HG02588 (cell line): ENCODE results near the gene MFSD8.
"Not testable (repeated sequence)": the region's sequence is repeated elsewhere in the genome, so short reads cannot be mapped to it uniquely, and the experiment has no call there.

ENCODE experiments used
- ATAC-seq: cut with Tn5 transposase; IDR thresholded peaks from one replicate; pipeline ENCODE4 v1.9.1; 2021; ENCODE audit warnings: mild to moderate bottlenecking, moderate library complexity; ENCODE audit not compliant: unreplicated experiment

MFSD8 gene, protein sequence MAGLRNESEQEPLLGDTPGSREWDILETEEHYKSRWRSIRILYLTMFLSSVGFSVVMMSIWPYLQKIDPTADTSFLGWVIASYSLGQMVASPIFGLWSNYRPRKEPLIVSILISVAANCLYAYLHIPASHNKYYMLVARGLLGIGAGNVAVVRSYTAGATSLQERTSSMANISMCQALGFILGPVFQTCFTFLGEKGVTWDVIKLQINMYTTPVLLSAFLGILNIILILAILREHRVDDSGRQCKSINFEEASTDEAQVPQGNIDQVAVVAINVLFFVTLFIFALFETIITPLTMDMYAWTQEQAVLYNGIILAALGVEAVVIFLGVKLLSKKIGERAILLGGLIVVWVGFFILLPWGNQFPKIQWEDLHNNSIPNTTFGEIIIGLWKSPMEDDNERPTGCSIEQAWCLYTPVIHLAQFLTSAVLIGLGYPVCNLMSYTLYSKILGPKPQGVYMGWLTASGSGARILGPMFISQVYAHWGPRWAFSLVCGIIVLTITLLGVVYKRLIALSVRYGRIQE

DNA sequence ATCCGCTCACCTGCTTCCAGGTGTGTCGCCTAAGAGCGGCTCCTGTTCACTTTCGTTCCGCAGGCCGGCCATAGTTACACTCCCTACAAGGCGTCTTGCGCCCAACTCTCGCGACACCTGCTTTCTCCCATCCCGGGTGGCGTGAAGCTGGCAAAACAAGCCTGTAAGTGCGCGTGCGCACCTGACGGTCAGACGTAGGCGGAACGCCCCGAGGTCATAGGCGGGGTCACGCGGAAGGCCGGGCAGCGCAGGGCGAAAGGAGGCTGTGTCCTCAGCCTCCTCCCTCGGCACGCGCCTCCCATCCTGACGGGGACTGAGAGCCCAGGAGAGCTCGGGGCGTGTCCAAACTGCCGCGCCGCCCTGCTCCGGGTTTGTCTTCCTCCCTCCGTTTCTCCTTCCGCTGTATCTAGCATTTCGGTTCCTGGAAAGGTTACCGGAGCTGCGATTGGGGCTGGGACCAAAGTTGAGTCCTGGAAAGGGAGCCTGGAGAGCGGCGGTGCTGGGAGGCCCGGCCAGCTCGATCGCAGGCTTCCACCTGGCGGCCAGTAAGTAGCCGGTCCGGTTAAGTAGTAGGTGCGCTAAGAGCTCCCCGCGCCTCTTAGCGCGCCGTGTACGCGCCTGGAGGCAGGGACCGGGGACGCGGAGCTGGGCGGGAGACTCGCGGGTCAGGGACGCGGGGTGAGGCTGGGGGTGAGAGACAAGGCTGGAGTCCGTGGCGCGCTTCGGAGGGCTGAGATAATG lies at the start of gene MFSD8, which contains the start of gene ABHD18:
Gene MFSD8 (minus strand): TSS at position 112 of the 741 bp plus-strand sequence. CDS start 40 bp downstream, at position 72.
Gene ABHD18 (plus strand): TSS at position 345 of the 741 bp plus-strand sequence. CDS start 17,550 bp downstream, outside the sequence.
- peak; percentile 97 for ATAC-seq

DNA sequence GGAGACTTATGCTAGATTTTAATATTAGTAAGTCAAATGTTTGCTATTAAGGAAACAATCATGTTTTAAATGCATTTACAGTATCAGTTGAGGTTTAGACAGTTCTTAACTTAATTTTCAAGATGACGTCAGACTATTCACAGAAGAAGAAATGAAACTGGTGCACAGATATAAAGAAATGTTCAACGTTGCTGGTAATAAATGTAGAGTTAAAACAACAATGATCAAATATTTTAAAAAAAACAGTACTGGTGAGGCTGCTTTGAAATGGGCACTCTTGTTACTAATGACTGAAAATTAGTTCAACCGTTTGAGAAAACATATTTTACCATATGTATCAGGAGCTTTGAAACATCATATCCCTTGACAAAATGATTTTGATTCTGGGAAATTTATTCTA lies 44.5 kb upstream of the MFSD8 start:
- ATAC-seq, result no peak

DNA sequence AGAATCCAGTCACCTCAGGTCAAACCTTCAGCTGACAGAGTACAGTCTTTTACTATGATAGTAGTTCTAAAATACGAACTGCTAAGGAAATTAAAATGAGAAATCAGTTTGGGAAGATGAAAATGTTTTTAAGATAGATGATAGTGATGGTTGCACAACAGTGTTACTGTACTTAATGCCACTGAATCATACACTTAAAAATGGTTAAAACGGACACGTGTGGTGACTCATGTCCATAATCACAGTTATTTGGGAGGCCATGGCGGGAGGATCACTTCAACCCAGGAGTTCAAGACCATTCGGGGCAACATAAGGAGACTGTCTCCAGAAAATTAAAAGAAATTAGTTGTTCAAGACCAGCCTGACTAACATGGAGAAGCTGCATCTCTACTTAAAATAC lies 41.6 kb upstream of the MFSD8 start:
- no peak for ATAC-seq

DNA sequence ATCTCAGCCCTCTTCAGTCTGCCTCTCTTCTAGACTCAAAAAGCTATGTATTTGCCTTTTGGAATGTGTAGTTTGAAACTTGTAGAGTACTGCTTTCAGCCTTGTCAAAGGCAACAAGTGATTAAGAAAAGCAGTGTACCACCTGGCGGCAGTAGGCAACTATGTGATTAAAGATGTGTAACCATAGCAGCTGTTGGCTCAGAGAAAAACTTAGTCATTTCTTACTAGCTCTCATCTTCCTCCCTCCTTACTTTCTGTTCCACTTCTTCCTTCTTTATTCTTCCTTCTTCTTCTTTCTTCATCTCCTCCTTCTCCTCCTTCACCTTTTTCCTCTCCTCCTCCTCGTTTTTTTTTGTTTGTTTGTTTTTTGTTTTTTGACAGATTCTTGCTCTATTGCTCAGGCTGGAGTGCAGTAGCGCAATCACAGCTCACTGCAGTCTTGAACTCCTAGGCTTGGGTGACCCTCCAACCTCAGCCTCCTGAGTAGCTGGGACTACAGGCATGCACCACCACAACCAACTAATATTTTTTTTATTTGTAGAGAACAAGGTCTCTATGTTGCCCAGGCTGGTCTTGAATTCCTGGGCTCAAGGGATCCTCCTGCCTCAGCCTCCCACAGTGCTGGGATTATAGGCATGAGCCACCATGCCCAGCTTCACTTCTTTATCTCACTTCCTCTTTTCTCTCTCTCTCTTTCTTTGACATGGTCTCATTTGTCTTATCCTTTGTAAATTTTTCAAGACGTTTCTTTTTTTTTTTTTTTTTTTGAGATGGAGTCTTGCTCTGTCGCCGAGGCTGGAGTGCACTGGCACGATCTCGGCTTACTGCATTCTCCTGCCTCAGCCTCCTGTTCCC lies 32.8 kb upstream of the MFSD8 start:
- ATAC-seq, result peak; percentile 97

DNA sequence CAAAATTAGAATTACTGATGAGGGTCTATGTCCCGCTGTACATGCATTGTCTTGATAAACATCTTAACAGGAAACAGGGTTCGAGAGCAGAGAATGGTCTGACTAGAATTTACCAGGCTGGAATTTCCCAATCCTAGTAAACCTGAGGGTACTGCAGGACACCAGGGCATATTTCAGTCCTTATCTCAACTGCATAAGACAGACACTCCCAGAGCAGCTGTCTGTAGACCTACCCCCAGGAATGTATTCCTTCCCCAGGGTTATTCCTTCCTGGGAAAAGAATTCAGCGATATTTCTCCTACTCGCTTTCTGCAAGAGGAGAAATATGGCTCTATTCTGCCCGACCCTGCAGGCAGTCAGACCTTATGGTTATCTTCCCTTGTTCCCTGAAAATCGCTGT lies 31.5 kb upstream of the MFSD8 start:
- not testable (repeated sequence) for ATAC-seq

DNA sequence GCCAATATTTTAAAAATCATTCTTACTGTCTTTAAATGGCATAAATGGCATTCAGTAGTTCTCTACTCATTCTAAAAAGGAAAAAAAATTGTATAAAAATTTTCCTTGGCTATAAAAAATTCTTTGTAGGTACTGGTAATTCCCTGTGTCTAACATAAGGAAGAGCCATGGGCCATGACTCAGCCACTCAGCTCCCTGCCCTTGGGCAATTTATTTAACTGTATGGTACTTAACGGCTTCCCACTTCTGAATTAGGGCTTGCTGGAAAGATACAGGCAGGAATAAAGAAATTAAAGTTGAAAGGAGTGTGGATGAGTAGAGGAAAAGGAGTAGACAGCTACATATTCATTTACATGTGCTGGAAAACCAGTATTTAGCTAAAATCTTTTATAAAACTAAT lies 30.8 kb upstream of the MFSD8 start:
- ATAC-seq, result no peak

DNA sequence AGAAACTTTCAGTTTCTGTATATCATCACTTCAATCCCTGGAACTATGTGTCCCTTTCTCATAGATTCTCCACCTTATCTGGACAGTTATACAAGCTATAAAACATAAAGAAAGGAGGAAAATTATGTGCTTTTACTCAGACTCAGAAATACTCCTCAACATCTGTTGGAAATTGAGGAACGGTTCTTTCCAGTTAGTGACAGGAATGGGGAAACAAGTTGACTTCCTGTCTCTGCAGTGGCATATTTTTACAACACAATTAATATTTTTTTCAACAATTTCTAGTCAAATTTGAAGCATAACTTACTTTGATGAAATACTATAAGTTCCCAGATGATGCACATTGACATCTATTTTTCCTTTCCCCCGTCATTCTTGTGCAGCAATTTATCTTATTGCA lies 28.2 kb upstream of the MFSD8 start:
- no peak for ATAC-seq

DNA sequence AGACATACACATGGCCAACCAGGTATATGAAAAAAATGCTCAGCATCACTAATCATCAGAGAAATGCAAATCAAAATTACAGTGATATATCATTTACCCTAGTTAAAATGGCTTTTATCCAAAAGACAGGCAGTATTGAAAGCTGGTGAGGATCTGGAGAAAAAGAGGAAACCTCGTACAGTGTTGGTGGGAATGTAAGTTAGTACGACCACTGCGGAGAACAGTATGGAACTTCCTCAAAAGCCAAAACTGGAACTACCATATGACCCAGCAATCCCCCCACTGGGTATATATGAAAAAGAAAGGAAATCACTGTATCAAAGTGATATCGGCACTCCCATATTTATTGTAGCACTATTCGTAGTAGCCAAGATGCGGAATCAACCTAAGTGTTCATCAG lies 23.7 kb upstream of the MFSD8 start:
- ATAC-seq, result no peak

DNA sequence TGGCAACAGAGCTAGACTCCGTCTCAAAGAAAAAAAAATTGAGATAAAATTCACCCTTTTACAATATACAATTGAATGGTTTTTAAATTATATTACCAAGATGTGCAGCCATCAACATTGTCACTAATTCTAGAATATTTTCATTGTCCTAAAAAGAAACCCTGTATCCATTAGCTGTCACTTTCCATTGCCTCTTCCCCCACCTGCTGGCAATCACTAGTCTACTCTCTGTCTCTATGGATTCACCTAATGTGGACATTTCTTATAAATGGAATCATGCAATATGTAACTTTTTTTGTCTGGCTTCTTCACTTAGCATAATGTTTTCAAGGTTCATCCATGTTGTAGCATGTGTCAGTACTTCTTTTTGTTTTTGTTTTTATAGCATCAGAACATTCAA lies 21.0 kb upstream of the MFSD8 start:
- no peak for ATAC-seq

DNA sequence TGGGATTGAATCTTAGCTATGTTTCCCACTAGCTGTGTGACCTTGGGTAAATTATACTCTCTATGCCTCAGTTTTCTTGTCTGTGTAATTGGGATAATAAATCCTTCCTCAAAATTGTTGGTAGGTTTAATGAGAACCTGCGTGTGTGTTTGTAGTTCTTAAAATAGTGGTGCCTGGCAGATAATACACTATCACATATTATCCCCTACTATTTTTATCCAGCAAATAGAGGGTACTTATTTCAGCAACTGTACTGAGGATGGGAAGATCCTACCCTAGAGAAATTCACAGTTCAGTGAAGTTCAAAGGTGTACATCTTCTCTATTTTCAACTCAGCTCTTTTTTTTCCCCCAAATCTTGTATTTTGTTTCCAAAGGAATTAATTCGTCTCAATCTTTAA lies 17.5 kb upstream of the MFSD8 start:
- no peak for ATAC-seq

DNA sequence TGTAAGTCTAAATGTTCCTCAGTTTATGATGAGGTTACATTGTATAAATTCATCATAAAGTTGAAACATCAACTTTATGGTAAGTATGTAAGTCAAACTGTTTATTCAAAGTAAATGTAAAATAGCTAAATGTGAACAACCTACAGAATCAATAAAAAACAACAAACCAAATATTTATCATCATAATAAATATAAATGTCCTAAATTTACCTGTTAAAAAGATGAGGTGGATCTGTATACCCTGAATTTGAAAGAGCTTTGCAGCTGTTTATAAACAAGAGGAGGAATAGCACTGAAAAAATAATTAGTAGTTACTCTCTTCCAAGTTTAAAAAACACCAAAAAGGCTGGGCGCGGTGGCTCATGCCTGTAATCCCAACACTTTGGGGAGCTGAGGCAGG lies 14.0 kb upstream of the MFSD8 start:
- ATAC-seq, result no peak

DNA sequence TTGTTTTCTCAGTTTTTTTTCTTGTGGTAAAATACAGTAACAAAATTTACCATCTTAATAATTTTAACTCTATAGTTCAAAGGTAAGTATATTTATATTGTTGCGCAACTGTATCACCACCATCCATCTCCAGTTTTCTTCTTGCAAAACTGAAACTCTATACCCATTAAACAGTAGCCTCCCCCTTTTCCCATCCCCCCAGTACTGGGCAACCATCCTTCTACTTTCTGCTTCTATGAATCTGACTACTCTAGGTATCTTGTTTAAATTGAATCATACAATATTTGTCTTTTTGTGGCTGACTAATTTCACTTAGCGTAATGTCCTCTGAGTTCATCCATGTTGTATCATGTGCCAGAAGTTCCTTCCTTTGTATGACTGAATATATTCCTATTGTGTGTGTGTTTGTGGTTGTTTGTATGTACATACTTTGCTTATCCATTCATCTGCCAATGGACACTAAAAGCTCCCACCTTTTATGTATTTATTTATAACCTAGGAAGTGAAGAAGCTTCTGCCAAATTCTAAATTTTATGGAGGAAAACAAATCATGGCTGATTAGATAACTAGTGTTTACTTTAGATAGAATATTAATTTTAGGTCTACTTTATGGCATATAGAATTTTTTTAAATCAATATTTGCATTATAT lies 10.3 kb upstream of the MFSD8 start:
- ATAC-seq, result no peak

DNA sequence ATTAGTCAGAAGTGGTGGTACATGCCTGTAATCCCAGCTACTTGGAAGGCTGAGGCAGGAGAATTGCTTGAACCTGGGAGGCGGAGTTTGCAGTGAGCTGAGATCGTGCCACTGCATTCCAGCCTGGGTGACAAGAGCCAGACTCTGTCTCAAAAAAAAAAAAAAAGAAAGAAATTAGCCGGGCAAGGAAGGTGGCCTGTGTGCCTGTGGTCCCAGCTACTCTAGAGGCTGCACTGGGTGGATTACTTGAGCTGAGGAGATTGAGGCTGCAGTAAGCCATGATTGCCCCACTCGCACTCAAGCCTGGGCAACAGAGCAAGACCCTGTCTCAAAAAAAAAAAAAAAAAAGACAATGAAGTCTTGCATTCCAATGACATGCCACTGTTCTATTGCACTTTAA lies 6.0 kb upstream of the MFSD8 start:
- ATAC-seq, result not testable (repeated sequence)

DNA sequence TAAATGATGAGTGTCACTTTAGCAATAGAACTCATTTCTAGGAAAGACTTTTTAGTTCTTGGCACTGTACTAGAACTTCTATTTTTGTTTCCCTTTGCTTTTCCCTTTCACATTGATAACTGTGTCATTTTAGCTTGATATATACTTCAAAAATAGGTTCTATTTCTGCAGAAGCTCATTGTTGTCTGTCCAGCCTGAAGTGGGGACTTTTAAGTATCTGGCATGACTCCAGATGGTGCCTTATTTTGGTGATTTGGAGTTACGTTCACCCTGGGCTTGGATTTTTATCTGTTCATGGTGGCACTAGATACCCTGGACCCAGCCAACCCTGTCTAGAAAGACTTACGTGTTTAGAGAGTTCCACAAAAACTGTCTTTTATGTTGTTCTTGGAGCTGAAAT lies 3.6 kb upstream of the MFSD8 start:
- ATAC-seq, result no peak

DNA sequence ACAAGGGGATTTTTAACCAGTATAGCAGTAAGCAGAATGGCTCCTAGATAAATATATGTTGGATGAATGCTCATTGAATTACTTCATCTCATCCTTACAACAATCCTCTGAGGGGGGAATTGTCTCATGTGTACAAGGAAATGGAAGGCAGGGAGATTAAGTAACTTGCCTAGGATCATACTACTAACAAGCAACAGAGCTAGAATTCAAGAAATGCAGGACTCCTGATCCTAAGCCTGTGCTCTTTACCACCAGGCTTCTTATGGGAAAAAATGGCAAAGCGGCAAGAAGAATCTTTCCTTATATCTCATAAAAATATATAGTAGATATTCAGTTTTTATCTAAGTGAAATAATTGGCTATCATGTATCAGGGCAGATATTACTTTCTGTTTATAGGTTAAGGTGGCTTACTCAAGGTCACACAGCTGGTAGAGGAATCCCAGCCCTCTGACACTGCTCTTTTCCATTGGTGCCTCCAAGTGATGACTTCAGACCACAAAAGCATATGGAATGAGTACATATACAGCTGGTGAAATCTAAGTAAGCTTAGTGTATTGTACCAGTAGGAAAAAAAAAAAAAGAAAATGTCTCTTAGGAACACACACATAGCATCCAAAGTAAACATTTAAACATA lies 2.3 kb upstream of the MFSD8 start:
- no peak for ATAC-seq

DNA sequence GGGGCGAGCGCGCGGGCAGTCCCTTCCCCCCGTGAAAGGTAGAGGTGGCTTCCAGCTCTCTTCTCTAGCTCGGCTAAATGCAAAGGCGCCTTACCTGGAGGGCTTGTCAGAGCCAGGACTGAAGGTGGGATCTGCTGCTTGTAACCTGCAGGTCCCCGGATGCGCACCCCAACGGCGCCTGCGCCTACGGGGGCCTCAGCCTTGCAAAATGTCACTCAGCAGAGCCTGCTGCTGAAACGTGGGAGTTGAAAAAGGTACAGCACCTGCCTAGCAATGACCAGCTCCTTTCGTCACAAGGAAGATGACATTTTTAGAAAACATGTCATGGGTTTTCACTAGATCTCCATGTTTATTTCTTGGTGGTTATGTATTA lies 816 bp upstream of the MFSD8 start:
- peak; percentile 31 for ATAC-seq

DNA sequence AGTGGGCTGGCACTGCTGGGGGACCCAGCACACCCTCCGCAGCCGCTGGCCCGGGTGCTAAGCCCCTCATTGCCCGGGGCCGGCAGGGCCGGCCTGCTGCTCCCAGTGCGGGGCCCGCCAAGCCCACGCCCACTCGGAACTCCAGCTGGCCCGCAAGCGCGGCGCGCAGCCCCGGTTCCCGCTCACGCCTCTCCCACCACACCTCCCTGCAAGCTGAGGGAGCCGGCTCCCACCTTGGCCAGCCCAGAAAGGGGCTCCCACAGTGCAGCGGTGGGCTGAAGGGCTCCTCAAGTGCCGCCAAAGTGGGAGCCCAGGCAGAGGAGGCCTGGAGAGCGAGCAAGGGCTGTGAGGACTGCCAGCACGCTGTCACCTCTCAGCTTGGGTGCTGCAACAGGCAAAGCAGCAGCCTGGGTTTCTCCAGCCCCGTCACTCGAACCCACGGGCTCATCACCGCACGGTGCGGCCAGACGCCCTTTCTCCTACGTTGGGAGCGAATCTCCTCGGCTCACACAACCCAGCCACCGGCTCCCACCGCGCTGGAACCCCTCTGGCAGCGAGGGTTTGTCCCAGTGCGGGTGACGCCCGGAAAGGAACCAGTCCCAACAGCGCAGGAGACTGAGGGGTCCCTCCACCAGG lies 429 bp downstream of the MFSD8 start:
- ATAC-seq, result peak; percentile 19

DNA sequence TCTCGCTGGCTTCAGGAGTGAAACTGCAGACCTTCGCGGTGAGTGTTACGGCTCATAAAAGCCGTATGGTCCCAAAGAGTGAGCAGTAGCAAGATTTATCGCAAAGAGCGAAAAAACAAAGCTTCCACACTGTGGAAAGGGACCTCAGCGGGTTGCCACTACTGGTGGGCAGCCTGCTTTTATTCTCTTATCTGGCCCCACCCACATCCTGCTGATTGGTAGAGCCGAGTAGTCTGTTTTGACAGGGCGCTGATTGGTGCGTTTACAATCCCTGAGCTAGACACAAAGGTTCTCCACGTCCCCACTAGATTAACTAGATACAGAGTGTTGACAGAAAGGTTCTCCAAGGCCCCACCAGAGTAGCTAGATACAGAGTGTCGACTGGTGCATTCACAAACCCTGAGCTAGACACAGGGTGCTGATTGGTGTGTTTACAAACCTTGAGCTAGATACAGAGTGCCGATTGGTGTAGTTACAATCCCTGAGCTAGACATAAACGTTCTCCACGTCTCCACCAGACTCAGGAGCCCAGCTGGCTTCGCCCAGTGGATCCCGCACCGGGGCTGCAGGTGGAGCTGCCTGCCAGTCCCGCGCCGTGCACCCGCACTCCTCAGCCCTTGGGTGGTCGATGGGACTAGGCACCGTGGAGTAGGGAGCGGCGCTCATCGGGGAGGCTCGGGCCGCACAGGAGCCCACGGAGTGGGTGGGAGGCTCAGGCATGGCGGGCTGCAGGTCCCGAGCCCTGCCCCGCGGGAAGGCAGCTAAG lies 1.2 kb downstream of the MFSD8 start:
- not testable (repeated sequence) for ATAC-seq

DNA sequence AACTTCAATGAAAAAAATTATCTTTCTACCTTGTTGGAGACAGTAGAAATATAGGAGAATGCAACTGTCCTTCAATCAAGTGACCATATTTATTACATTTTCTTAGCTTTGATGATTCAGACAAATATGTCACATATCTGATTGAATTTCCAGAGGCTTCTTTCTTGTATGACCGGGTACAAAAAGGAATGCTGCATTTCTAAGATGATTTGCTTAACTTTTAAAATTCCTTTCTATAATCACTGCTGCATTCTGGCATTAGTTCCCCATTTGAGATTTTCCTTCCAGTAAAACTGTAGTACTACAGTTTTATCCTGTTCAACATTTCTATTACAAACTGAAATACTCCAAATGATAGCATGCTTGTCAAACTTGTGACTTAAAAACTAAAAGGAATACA lies 5.2 kb downstream of the MFSD8 start:
- ATAC-seq, result no peak
